Uterus (tissue), 2 donors: ENCODE results near the gene ARHGEF10L.

Source experiments
- CTCF ChIP-seq, 4 experiments: fragments of 200-600 bp in 2 of 4; fragments of 450-650 bp in 2 of 4; sonication (generic) in 2 of 4; IDR thresholded peaks; one replicate each; pipeline ENCODE4 v1.5.1; 2016 to 2019; ENCODE audit warnings: antibody characterized with exemption in 4 of 4, mild to moderate bottlenecking in 2 of 4, moderate library complexity in 1 of 4
- POLR2A ChIP-seq, 2 donors: fragments of 450-650 bp; IDR thresholded peaks; one replicate each; pipeline ENCODE4 v1.6.1; 2016; ENCODE audit warnings: antibody characterized with exemption in 2 of 2, mild to moderate bottlenecking in 1 of 2, moderate library complexity in 1 of 2

- TF ChIP-seq CTCF (IDR thresholded peaks at IDR 0.05) (no peak), POLR2A (IDR thresholded peaks at IDR 0.05) (no peak)
These were observed 30.7 kb downstream of the ARHGEF10L start for GRCh38 chr1:17570228-17570627.
